Measurements from ENCODE around the gene SLC41A3.
"Not testable (repeated sequence)": the region's sequence is repeated elsewhere in the genome, so short reads cannot be mapped to it uniquely, and the experiment has no call there.

SLC41A3 gene

DNA sequence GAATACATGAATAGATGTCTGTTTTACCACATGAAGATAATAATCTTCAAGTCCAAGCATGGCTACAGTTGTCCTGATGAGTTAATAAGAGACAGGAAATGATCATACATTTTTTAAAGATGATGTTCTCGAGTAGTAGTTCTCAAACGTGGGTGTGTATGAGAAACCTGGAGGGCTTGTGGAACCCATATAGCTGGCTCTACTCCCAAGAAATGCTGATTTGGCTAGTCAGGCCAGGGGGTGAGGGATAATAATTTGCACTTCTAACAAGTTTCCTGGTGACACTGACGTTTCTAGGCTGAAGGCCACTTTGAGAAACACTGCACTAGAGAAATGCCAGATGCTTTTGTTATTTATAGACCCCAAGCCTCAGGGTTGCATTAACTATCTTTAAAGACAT is 78.0 kb downstream of the SLC41A3 start:
- TF ChIP-seq, protein P1, sequence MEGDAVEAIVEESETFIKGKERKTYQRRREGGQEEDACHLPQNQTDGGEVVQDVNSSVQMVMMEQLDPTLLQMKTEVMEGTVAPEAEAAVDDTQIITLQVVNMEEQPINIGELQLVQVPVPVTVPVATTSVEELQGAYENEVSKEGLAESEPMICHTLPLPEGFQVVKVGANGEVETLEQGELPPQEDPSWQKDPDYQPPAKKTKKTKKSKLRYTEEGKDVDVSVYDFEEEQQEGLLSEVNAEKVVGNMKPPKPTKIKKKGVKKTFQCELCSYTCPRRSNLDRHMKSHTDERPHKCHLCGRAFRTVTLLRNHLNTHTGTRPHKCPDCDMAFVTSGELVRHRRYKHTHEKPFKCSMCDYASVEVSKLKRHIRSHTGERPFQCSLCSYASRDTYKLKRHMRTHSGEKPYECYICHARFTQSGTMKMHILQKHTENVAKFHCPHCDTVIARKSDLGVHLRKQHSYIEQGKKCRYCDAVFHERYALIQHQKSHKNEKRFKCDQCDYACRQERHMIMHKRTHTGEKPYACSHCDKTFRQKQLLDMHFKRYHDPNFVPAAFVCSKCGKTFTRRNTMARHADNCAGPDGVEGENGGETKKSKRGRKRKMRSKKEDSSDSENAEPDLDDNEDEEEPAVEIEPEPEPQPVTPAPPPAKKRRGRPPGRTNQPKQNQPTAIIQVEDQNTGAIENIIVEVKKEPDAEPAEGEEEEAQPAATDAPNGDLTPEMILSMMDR (IDR thresholded peaks at IDR 0.05; ENCODE audit: low read length, missing control alignments) = no peak
- no peak overlapping the region for H3K4me3 ChIP-seq (replicated peaks; ENCODE audit: low read depth, low read length)
- peak; percentile 31 for DNase-seq (ENCODE audit: low read depth)

DNA sequence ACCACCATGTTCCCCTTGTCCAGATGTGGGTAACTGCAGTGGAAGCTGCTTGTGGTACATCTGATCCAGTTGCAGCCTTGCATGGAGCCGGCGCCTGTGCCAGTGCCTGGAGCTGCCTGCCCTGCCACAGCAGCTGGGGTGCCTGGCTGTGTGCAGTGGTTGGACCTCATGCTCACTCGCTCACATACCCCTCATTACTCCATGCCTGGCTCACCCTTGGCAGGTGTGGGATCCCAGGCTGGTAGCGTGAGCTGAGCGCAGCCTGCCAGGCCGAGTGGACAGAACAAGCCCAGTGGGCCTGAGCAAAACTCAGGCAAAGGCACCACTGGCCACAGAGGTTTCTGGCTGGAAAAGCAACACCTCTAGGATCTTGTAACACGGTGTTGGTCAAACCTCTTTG is 79.2 kb downstream of the SLC41A3 start:
- DNase-seq (ENCODE audit: low read depth) = no peak
- no peak overlapping the region for H3K4me3 ChIP-seq (replicated peaks; ENCODE audit: low read depth, low read length)
- TF ChIP-seq, protein P1 (IDR thresholded peaks at IDR 0.05; ENCODE audit: low read length, missing control alignments) = no peak

DNA sequence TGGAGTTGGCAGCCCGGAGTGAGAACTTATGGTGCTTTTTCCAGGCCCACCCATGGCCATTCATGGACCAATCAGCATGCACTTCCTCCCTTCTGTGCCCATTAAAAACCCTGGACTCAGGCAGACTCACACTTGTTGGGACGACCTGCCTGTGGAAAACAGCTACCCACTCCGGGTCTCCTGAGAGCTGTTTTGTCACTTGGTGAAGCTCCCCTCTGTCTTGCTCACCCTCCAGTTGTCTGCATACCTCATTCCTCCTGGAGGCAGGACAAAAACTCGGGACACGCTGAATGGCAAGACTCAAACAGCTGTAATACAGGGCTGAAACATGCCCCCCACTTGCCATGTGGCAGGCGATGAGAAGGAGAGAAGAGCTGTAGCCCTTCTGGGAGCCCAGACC is 79.7 kb downstream of the SLC41A3 start:
- TF ChIP-seq, protein P1 (IDR thresholded peaks at IDR 0.05; ENCODE audit: low read length, missing control alignments) = no peak
- no peak for DNase-seq (ENCODE audit: low read depth)
- no peak overlapping the region for H3K4me3 ChIP-seq (replicated peaks; ENCODE audit: low read depth, low read length)

DNA sequence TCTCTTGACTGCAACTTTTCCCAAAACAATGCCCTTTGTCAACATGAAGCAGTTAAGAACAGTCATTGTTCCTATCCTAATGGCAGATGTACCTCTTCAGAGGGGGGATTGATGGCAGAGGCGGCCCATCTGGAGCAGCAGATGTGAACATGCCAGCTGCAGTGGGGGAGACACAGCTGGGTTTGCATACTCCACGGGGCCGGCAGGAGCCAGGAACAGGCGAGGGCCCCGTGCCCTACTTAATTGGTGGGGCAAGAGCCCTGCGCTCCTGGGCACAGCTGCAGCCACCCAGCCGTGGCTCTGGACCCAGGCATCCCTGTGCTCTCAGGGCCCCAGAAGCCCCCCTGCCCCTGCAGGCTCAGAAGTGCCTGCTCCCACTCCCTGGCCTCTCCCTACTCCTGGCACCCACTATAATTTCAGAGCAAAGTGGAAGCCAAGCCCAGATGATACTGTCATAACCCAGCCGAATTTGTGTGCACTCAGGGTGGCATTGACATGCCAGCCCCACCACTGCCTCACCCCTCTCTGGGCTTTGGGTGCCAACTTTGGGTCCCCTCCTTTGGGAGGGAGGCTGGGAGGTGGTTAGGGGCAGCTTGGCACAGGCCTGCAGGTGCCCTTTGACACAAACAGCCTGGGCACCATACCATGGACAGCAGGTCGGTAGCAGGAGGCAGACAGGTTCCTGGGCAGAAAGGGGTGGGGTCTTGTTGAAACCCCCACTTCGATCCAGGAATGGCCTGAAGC is 80.3 kb downstream of the SLC41A3 start:
- H3K4me3 ChIP-seq (replicated peaks; ENCODE audit: low read depth, low read length) = no peak overlapping the region
- no peak for DNase-seq (ENCODE audit: low read depth)
- TF ChIP-seq, protein P1 (IDR thresholded peaks at IDR 0.05; ENCODE audit: low read length, missing control alignments) = no peak

- DNase-seq (ENCODE audit: low read depth) = no peak
- no peak overlapping the region for H3K4me3 ChIP-seq (replicated peaks; ENCODE audit: low read depth, low read length)
- TF ChIP-seq, protein P1 (IDR thresholded peaks at IDR 0.05; ENCODE audit: low read length, missing control alignments) = no peak
Observed at GRCh38 chr3:126002189-126002588, 81.7 kb downstream of the SLC41A3 start.

DNA sequence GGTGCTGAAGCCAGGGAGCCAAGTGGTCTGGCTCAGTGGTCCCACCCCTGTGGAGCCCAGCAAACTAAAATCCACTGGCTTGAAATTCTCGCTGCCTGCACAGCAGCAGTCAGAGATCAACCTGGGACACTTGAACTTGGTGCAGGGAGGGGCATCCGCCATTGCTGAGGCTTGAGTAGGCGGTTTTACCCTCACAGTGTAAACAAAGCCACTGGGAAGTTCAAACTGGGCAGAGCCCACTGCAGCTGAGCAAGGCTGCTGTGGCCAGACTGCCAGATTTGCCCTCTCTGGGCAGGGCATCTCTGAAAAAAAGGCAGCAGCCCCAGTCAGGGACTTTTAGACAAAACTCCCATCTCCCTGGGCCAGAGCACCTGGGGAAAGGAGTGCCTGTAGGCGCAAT is 87.2 kb downstream of the SLC41A3 start:
- not testable (repeated sequence) for DNase-seq (ENCODE audit: low read depth); H3K4me3 ChIP-seq (replicated peaks; ENCODE audit: low read depth, low read length)

- TF ChIP-seq, protein P1 (IDR thresholded peaks at IDR 0.05; ENCODE audit: low read length, missing control alignments) = no peak
- peak overlapping the region; percentile 76 for H3K4me3 ChIP-seq (replicated peaks; ENCODE audit: low read depth, low read length)
Observed at GRCh38 chr3:125990253-125990970, 93.5 kb downstream of the SLC41A3 start.

DNA sequence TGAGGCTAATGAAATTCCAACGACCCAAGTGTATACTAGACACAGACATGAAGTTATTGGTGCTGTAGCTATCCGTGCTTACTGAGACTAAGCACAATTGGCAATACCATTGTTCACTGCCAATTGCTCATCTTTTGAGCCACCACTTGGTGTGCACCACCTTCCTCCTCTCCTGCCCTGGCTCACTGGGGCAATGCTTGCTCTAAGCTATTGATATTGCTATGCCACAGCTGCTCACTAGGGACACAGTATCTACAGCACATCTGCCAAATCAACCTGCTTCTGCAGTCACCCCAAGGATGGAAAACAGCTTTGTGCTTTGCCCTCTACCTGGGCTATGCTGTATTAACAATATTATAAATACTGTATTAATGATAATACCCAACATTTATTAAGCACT is 99.0 kb downstream of the SLC41A3 start:
- not testable (repeated sequence) for H3K4me3 ChIP-seq (replicated peaks; ENCODE audit: low read depth, low read length); DNase-seq (ENCODE audit: low read depth)

More at GRCh38 chr3:125990253-125990970, 93.5 kb downstream of the SLC41A3 start:
- DNase-seq (ENCODE audit: low read depth) = peak; percentile 91

DNA sequence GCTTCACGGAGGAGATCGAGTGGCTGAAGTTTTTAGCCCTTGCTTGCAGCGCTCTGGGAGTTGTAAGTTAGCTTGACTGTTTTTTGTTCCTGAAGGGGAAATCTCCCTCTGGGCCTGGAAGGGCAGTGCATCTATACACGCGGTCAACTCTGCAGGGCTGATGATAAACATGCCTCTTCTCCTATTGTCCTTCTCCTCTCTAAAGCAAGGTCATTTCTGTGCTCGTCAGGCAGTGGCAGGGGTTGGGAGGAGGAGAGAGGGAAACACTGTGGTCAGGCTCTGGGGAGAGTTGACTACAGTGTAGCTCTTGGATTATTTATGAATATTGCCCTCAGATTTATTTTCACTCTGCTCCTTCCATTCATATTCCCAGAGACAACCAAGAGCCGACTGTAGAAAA is 106.8 kb downstream of the SLC41A3 start:
- H3K4me3 ChIP-seq (replicated peaks; ENCODE audit: low read depth, low read length); DNase-seq (ENCODE audit: low read depth): not testable (repeated sequence)

GRCh38 chr3:125976003-125976390 is 107.9 kb downstream of the SLC41A3 start:
- not testable (repeated sequence) for H3K4me3 ChIP-seq (replicated peaks; ENCODE audit: low read depth, low read length)

More at GRCh38 chr3:125976003-125976390, 107.9 kb downstream of the SLC41A3 start:
- not testable (repeated sequence) for DNase-seq (ENCODE audit: low read depth)
